ENCODE data around the gene CDK8.

DNA sequence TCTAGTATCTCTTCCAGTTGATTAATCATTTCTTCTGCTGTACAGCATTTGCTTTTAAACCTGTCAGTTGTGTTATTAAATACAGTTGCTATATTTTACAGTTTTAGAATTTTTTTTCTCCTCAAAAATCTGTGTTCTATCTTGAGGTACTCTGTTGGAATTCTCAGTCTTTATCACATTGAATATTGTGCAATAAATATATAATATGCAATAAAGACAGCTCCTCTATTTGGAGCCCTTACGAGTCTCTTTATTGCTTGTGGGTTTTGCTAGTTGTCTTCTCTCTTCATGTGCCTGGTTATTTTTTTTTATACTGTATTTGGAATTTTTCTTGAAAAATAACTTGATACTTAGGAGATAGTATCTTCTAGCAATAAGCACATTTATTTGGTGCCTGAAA, 51.7 kb downstream of the CDK8 start:
- TF ChIP-seq, protein P1, sequence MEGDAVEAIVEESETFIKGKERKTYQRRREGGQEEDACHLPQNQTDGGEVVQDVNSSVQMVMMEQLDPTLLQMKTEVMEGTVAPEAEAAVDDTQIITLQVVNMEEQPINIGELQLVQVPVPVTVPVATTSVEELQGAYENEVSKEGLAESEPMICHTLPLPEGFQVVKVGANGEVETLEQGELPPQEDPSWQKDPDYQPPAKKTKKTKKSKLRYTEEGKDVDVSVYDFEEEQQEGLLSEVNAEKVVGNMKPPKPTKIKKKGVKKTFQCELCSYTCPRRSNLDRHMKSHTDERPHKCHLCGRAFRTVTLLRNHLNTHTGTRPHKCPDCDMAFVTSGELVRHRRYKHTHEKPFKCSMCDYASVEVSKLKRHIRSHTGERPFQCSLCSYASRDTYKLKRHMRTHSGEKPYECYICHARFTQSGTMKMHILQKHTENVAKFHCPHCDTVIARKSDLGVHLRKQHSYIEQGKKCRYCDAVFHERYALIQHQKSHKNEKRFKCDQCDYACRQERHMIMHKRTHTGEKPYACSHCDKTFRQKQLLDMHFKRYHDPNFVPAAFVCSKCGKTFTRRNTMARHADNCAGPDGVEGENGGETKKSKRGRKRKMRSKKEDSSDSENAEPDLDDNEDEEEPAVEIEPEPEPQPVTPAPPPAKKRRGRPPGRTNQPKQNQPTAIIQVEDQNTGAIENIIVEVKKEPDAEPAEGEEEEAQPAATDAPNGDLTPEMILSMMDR (IDR thresholded peaks at IDR 0.05; ENCODE audit: insufficient read depth, low read length, poor library complexity, severe bottlenecking), result no peak
- TF ChIP-seq EZH2phosphoT487 (conservative IDR thresholded peaks at IDR 0.05; ENCODE audit: low read length), result no peak
